Erythroblast (primary cell): Measurements from ENCODE around the gene SLC39A13.

Source experiments
- GATA1 ChIP-seq: IDR thresholded peaks from 2 replicates; pipeline ENCODE4 v1.6.1; 2011; ENCODE audit warnings: low read depth, mild to moderate bottlenecking, control low read depth, low read length, moderate library complexity
- POLR2A ChIP-seq: IDR thresholded peaks from 2 replicates; pipeline ENCODE4 v1.6.1; 2011; ENCODE audit warnings: mild to moderate bottlenecking, low read length

- TF ChIP-seq POLR2A = no peak
- TF ChIP-seq GATA1 = no peak
These were observed 38.4 kb downstream of the SLC39A13 start for GRCh38 chr11:47446833-47447232.
